C4-2B (cell line): ENCODE data around the gene MAPRE2.

ENCODE experiments used
- H3K27ac ChIP-seq: fragments of 450-650 bp; 2 replicates; pipeline ENCODE4 v1.5.1; 2017
- ZFX ChIP-seq: fragments of 450-650 bp; IDR thresholded peaks from 2 replicates; pipeline ENCODE4 v1.6.1; 2017
- TF ChIP-seq, protein P1 (sequence below): fragments of 450-650 bp; conservative IDR thresholded peaks from 2 replicates; pipeline ENCODE4 v1.5.1; 2017; ENCODE audit warnings: mild to moderate bottlenecking

Gene MAPRE2

DNA sequence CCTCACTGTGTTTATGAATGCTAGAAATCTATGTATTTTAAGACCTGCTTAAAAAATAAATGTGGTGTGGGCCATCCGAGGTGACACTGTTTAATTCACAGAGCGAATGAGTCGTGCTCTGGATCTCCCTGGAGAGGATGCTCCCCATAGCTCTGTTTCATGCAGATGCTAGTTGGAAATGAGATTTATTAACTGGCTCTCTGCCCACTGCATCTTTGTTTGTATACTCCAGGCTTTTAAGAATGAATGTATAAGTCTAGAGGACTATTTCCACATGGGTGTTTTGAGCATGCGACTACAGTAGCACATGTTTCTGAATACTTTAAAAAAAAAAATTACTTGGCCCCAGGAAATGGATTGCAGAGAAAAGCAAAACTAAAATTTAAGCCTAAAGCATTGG, 3.9 kb downstream of the MAPRE2 start:
- TF ChIP-seq ZFX: no peak
- TF ChIP-seq, protein P1, sequence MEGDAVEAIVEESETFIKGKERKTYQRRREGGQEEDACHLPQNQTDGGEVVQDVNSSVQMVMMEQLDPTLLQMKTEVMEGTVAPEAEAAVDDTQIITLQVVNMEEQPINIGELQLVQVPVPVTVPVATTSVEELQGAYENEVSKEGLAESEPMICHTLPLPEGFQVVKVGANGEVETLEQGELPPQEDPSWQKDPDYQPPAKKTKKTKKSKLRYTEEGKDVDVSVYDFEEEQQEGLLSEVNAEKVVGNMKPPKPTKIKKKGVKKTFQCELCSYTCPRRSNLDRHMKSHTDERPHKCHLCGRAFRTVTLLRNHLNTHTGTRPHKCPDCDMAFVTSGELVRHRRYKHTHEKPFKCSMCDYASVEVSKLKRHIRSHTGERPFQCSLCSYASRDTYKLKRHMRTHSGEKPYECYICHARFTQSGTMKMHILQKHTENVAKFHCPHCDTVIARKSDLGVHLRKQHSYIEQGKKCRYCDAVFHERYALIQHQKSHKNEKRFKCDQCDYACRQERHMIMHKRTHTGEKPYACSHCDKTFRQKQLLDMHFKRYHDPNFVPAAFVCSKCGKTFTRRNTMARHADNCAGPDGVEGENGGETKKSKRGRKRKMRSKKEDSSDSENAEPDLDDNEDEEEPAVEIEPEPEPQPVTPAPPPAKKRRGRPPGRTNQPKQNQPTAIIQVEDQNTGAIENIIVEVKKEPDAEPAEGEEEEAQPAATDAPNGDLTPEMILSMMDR: no peak
- H3K27ac ChIP-seq: no peak overlapping the region

- TF ChIP-seq, protein P1: no peak
- no peak for TF ChIP-seq ZFX
Measured at GRCh38 chr18:35045806-35046205, 4.6 kb downstream of the MAPRE2 start.

DNA sequence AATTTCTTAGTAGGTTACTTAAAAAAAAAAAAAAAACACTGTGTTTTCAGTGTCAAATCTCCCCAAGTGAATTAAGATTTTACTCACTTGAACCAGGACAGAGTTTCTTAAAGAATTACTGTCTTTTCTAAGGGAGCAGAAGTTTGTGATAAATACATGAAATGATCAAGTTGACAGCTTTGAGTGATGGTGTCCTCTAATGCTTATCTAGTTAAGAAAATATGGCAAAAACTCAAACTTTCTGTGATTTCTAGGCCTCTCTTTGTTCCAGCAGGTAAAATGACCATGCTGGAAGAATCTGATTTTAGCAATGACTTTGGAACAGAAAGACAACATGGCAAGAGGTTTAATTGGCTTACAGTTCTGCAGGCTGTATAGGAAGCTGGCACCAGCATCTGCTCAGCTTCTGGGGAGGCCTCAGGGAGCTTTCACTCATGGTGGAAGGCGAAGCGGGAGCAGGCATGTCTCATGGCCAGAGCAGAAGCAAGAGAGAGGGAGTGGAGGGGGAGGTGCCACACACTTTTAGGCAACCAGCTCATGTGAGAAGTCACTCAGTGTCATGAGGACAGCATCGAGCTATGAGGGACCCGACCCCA, 6.6 kb downstream of the MAPRE2 start:
- no peak overlapping the region for H3K27ac ChIP-seq
- TF ChIP-seq ZFX: no peak
- TF ChIP-seq, protein P1: no peak

More at GRCh38 chr18:35045806-35046205, 4.6 kb downstream of the MAPRE2 start:
- H3K27ac ChIP-seq: no peak overlapping the region

DNA sequence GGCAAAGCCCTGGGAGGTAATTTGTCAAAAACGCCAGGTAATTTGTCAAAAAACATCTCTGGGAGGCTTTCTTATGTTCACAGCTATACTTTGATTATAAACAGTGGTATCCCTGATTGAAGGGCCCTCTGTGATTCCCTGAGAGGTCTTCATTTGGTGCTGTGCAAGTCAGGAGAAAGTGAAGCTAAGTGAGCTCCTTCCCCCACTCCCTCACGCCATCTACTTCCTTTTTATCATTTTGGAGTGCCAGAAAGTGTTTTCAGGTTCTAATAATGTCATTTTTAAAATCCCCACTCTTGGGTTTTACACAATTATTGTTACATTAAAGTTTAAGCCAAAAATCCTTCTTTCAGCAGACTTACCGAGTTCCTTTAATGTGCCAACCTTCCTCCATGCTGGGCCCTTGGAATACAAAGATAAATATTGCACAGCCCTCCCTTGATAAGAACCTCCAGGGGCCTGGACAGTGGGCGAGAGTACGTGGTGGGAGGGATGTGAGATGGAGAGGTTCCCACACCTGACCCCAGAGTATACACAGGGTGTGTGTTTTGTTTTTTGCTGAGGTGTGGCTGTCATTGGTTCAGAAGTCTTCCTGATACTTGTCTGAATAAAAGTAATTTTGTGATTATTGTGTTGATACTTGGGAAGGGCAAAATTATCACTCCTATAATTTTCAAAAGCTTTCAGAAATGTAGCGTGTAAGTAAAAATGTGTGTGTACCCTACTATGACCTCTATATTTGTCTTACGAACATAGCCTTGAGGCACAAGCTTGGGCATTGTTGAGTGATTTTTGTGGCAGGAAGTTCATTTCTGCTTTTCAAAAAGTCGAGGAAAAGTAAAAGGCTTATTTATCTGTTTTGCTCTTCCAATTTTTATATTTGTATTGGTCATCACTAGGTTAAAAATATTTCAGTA, 8.2 kb downstream of the MAPRE2 start:
- TF ChIP-seq ZFX: no peak
- TF ChIP-seq, protein P1: no peak
- no peak overlapping the region for H3K27ac ChIP-seq

GRCh38 chr18:35050028-35050546, 8.9 kb downstream of the MAPRE2 start:
- no peak for TF ChIP-seq ZFX
- TF ChIP-seq, protein P1: no peak
- no peak overlapping the region for H3K27ac ChIP-seq

- no peak overlapping the region for H3K27ac ChIP-seq
- no peak for TF ChIP-seq ZFX
- TF ChIP-seq, protein P1: no peak
Measured at GRCh38 chr18:35050705-35051195, 9.5 kb downstream of the MAPRE2 start.
